H1 (cell line): ENCODE measurements around the gene GALNT18.

Source experiments
- CTBP2 ChIP-seq: IDR thresholded peaks from 2 replicates; pipeline ENCODE4 v1.7.0; 2011; ENCODE audit warnings: borderline replicate concordance, mild to moderate bottlenecking, moderate library complexity, mixed read lengths, low read length; ENCODE audit not compliant: insufficient read depth, insufficient read length
- EGR1 ChIP-seq: IDR thresholded peaks from 2 replicates; pipeline ENCODE4 v1.6.1; 2011; ENCODE audit warnings: low read depth, low read length, borderline replicate concordance
- EP300 ChIP-seq, 2 experiments: IDR thresholded peaks; 1 replicate in 1 of 2; 2 replicates in 1 of 2; pipeline ENCODE4 v1.6.1; 2011 to 2012; ENCODE audit warnings: low read depth in 2 of 2, low read length in 2 of 2, mild to moderate bottlenecking in 2 of 2, borderline replicate concordance in 1 of 2, inconsistent platforms in 1 of 2, moderate library complexity in 1 of 2
- JUN ChIP-seq: IDR thresholded peaks from 2 replicates; pipeline ENCODE4 v1.6.1; 2011; ENCODE audit warnings: low read depth, mild to moderate bottlenecking, improper control_type of control experiment, low read length
- POLR2A ChIP-seq, 2 experiments: IDR thresholded peaks; 1 replicate in 1 of 2; 2 replicates in 1 of 2; pipeline ENCODE4 v1.6.1; 2011; ENCODE audit warnings: low read depth in 2 of 2, low read length in 2 of 2, mild to moderate bottlenecking in 2 of 2; ENCODE audit errors: control extremely low read depth in 1 of 2
- POLR2AphosphoS5 ChIP-seq: IDR thresholded peaks from 2 replicates; pipeline ENCODE4 v1.6.1; 2011; ENCODE audit warnings: low read depth, low read length
- RAD21 ChIP-seq, 2 experiments: IDR thresholded peaks in 1 of 2; conservative IDR thresholded peaks in 1 of 2; 2 replicates each; pipeline ENCODE4 v1.6.1; 2011; ENCODE audit warnings: low read depth in 2 of 2, low read length in 2 of 2, improper control_type of control experiment in 1 of 2, inconsistent platforms in 1 of 2, mild to moderate bottlenecking in 1 of 2, moderate library complexity in 1 of 2
- SIX5 ChIP-seq: IDR thresholded peaks from 2 replicates; pipeline ENCODE4 v1.6.1; 2011; ENCODE audit warnings: mild to moderate bottlenecking, low read depth, low read length
- YY1 ChIP-seq: IDR thresholded peaks from 2 replicates; pipeline ENCODE4 v1.6.1; 2011; ENCODE audit warnings: low read depth, mild to moderate bottlenecking, low read length
- TF ChIP-seq, protein P1 (sequence below): IDR thresholded peaks from 2 replicates; pipeline ENCODE4 v1.6.1; 2011; ENCODE audit warnings: low read length, improper control_type of control experiment
- TF ChIP-seq, protein P2 (sequence below): IDR thresholded peaks from 2 replicates; pipeline ENCODE4 v1.6.1; 2012; ENCODE audit warnings: inconsistent platforms
- TF ChIP-seq, protein P3 (sequence below), 3 experiments: IDR thresholded peaks; 1 replicate in 2 of 3; 2 replicates in 1 of 3; pipeline versions ENCODE4 v1.5.1 to v1.6.1; 2011; ENCODE audit warnings: low read length in 3 of 3, mild to moderate bottlenecking in 3 of 3, inconsistent platforms in 2 of 3, low read depth in 1 of 3, moderate library complexity in 1 of 3; ENCODE audit not compliant: insufficient read depth in 1 of 3; ENCODE audit errors: control extremely low read depth in 1 of 3
- TF ChIP-seq, protein P4 (sequence below): IDR thresholded peaks from 2 replicates; pipeline ENCODE4 v1.6.1; 2012; ENCODE audit warnings: low read length, inconsistent platforms

DNA sequence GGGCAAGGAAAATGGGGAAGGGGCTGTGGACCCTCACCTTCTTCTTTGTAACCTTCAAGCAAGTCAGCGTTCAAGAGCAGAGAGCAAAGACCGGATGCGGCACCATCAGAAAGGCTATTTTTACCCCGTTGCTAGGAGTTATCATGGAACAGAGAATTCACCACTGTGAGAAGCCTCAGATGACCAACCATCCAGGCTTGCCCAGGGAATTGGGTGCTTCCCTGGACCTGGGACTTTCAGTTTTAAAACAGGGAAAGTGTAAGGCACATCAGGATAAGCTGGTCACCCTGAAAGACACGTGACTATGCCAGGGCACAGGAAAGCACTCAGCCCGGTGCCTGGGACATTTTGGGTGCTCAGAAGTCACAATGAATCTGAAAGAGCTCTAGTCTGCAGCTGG lies 10.4 kb downstream of the GALNT18 start:
- TF ChIP-seq, protein P1, sequence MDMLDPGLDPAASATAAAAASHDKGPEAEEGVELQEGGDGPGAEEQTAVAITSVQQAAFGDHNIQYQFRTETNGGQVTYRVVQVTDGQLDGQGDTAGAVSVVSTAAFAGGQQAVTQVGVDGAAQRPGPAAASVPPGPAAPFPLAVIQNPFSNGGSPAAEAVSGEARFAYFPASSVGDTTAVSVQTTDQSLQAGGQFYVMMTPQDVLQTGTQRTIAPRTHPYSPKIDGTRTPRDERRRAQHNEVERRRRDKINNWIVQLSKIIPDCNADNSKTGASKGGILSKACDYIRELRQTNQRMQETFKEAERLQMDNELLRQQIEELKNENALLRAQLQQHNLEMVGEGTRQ = no peak
- TF ChIP-seq EGR1 = no peak
- TF ChIP-seq, protein P2, sequence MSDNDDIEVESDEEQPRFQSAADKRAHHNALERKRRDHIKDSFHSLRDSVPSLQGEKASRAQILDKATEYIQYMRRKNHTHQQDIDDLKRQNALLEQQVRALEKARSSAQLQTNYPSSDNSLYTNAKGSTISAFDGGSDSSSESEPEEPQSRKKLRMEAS = no peak
- TF ChIP-seq, protein P3, sequence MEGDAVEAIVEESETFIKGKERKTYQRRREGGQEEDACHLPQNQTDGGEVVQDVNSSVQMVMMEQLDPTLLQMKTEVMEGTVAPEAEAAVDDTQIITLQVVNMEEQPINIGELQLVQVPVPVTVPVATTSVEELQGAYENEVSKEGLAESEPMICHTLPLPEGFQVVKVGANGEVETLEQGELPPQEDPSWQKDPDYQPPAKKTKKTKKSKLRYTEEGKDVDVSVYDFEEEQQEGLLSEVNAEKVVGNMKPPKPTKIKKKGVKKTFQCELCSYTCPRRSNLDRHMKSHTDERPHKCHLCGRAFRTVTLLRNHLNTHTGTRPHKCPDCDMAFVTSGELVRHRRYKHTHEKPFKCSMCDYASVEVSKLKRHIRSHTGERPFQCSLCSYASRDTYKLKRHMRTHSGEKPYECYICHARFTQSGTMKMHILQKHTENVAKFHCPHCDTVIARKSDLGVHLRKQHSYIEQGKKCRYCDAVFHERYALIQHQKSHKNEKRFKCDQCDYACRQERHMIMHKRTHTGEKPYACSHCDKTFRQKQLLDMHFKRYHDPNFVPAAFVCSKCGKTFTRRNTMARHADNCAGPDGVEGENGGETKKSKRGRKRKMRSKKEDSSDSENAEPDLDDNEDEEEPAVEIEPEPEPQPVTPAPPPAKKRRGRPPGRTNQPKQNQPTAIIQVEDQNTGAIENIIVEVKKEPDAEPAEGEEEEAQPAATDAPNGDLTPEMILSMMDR (IDR thresholded peaks at IDR 0.05; ENCODE audit: control extremely low read depth in 1 of 3, insufficient read depth in 1 of 3, low read depth in 1 of 3, low read length in 3 of 3) = no peak
- TF ChIP-seq YY1 = no peak
- TF ChIP-seq POLR2A (IDR thresholded peaks at IDR 0.05; ENCODE audit: control extremely low read depth in 1 of 2, low read depth in 2 of 2, low read length in 2 of 2) = no peak
- no peak for TF ChIP-seq CTBP2
- no peak for TF ChIP-seq SIX5
- TF ChIP-seq EP300 (IDR thresholded peaks at IDR 0.05; ENCODE audit: borderline replicate concordance in 1 of 2, low read depth in 2 of 2, low read length in 2 of 2) = no peak
- no peak for TF ChIP-seq POLR2AphosphoS5
- TF ChIP-seq, protein P4, sequence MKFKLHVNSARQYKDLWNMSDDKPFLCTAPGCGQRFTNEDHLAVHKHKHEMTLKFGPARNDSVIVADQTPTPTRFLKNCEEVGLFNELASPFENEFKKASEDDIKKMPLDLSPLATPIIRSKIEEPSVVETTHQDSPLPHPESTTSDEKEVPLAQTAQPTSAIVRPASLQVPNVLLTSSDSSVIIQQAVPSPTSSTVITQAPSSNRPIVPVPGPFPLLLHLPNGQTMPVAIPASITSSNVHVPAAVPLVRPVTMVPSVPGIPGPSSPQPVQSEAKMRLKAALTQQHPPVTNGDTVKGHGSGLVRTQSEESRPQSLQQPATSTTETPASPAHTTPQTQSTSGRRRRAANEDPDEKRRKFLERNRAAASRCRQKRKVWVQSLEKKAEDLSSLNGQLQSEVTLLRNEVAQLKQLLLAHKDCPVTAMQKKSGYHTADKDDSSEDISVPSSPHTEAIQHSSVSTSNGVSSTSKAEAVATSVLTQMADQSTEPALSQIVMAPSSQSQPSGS = no peak
- TF ChIP-seq JUN = no peak
- no peak for TF ChIP-seq RAD21 (IDR thresholded peaks at IDR 0.05 in 1 of 2, conservative IDR thresholded peaks at IDR 0.05 in 1 of 2; ENCODE audit: low read depth in 2 of 2, low read length in 2 of 2)
